GM21390 (cell line): ENCODE measurements around the gene SRGAP2B.
A peak's percentile ranks its signal among the peaks of the same experiment; 100 is the strongest.
"Not testable (repeated sequence)": the region's sequence is repeated elsewhere in the genome, so short reads cannot be mapped to it uniquely, and the experiment has no call there.

Experiments
- ATAC-seq: cut with Tn5 transposase; IDR thresholded peaks from one replicate; pipeline ENCODE4 v1.9.1; 2021; ENCODE audit not compliant: unreplicated experiment

Gene SRGAP2B

GRCh38 chr1:144961604-144962583 is 133.2 kb downstream of the SRGAP2B start:
- ATAC-seq, result not testable (repeated sequence)

- ATAC-seq, result not testable (repeated sequence)
These were observed 134.1 kb downstream of the SRGAP2B start for GRCh38 chr1:144960929-144961488.

- not testable (repeated sequence) for ATAC-seq
These were observed 146.7 kb downstream of the SRGAP2B start for GRCh38 chr1:144948390-144948789.

GRCh38 chr1:144947495-144947894 is 147.6 kb downstream of the SRGAP2B start:
- ATAC-seq, result not testable (repeated sequence)

GRCh38 chr1:144946525-144947480 is 148.3 kb downstream of the SRGAP2B start:
- ATAC-seq, result not testable (repeated sequence)

GRCh38 chr1:144941710-144942109 is 153.4 kb downstream of the SRGAP2B start:
- peak; percentile 56 for ATAC-seq

GRCh38 chr1:144940054-144940453 is 155.1 kb downstream of the SRGAP2B start:
- peak; percentile 65 for ATAC-seq

- not testable (repeated sequence) for ATAC-seq
These were observed 156.5 kb downstream of the SRGAP2B start for GRCh38 chr1:144938627-144939026.

GRCh38 chr1:144936186-144936732 is 158.9 kb downstream of the SRGAP2B start:
- not testable (repeated sequence) for ATAC-seq

- not testable (repeated sequence) for ATAC-seq
These were observed 159.8 kb downstream of the SRGAP2B start for GRCh38 chr1:144935310-144935709.

GRCh38 chr1:144933014-144933413 is 162.1 kb downstream of the SRGAP2B start:
- not testable (repeated sequence) for ATAC-seq

- ATAC-seq, result not testable (repeated sequence)
These were observed 163.0 kb downstream of the SRGAP2B start for GRCh38 chr1:144932153-144932552.

- not testable (repeated sequence) for ATAC-seq
These were observed 163.6 kb downstream of the SRGAP2B start for GRCh38 chr1:144931553-144931952.

- ATAC-seq, result not testable (repeated sequence)
These were observed 164.9 kb downstream of the SRGAP2B start for GRCh38 chr1:144930085-144930777.

GRCh38 chr1:144927292-144927691 is 167.8 kb downstream of the SRGAP2B start:
- not testable (repeated sequence) for ATAC-seq

- ATAC-seq, result not testable (repeated sequence)
These were observed 171.5 kb downstream of the SRGAP2B start for GRCh38 chr1:144923640-144924039.

- not testable (repeated sequence) for ATAC-seq
These were observed 172.3 kb downstream of the SRGAP2B start for GRCh38 chr1:144922785-144923184.

- not testable (repeated sequence) for ATAC-seq
These were observed 176.0 kb downstream of the SRGAP2B start for GRCh38 chr1:144919106-144919505.

GRCh38 chr1:144918027-144918603 is 177.0 kb downstream of the SRGAP2B start:
- not testable (repeated sequence) for ATAC-seq
